HL-60 (cell line): ENCODE measurements around the gene DHRS7C.

Experiments
- CTCF ChIP-seq: IDR thresholded peaks from one replicate; pipeline ENCODE4 v1.5.1; 2011; ENCODE audit warnings: low read length, control low read depth, inconsistent platforms; ENCODE audit not compliant: insufficient read depth
- GABPA ChIP-seq: IDR thresholded peaks from 2 replicates; pipeline ENCODE4 v1.6.1; 2012; ENCODE audit warnings: low read depth
- POLR2AphosphoS5 ChIP-seq: IDR thresholded peaks from 2 replicates; pipeline ENCODE4 v1.6.1; 2012; ENCODE audit warnings: low read depth
- REST ChIP-seq: IDR thresholded peaks from 2 replicates; pipeline ENCODE4 v1.6.1; 2012; ENCODE audit warnings: low read depth; ENCODE audit not compliant: insufficient replicate concordance
- SPI1 ChIP-seq: IDR thresholded peaks from 2 replicates; pipeline ENCODE4 v1.6.1; 2012; ENCODE audit warnings: low read depth, mild to moderate bottlenecking, borderline replicate concordance

GRCh38 chr17:9766970-9767369 is 24.4 kb downstream of the DHRS7C start:
- no peak for TF ChIP-seq CTCF
- TF ChIP-seq POLR2AphosphoS5, result no peak
- no peak for TF ChIP-seq SPI1
- TF ChIP-seq GABPA, result no peak
- no peak for TF ChIP-seq REST
